Measurements from ENCODE around the gene STK38.
"Not testable (repeated sequence)": the region's sequence is repeated elsewhere in the genome, so short reads cannot be mapped to it uniquely, and the experiment has no call there.

Gene STK38

GRCh38 chr6:36578431-36578830 lies 31.2 kb upstream of the STK38 start:
- peaks cover 4 to 7% of the 10 kb centered on the region in 2 donors for H3K4me1 ChIP-seq (ENCODE audit: control insufficient read depth in 1 of 2, insufficient read depth in 2 of 2, low read length in 2 of 2)
- no peaks in the 10 kb centered on the region for H3K27me3 ChIP-seq (ENCODE audit: low read depth, low read length)
- no peaks in the 10 kb centered on the region for H3K36me3 ChIP-seq (ENCODE audit: control insufficient read depth in 1 of 2, insufficient read depth in 2 of 2, low read length in 2 of 2)
- H3K4me3 ChIP-seq (ENCODE audit: low read depth in 1 of 2, low read length in 2 of 2): no peak overlapping the region
- no peaks in the 10 kb centered on the region for H3K9me3 ChIP-seq (ENCODE audit: control insufficient read depth in 1 of 2, low read length in 2 of 2)
- H3K27ac ChIP-seq (ENCODE audit: low read length): no peak overlapping the region

- H3K27me3 ChIP-seq (ENCODE audit: low read depth, low read length): no peaks in the 10 kb centered on the region
- H3K4me1 ChIP-seq (ENCODE audit: control insufficient read depth in 1 of 2, insufficient read depth in 2 of 2, low read length in 2 of 2): peaks cover 4 to 7% of the 10 kb centered on the region in 2 donors
- no peaks in the 10 kb centered on the region for H3K36me3 ChIP-seq (ENCODE audit: control insufficient read depth in 1 of 2, insufficient read depth in 2 of 2, low read length in 2 of 2)
- no peaks in the 10 kb centered on the region for H3K9me3 ChIP-seq (ENCODE audit: control insufficient read depth in 1 of 2, low read length in 2 of 2)
- H3K4me3 ChIP-seq (ENCODE audit: low read depth in 1 of 2, low read length in 2 of 2): no peak overlapping the region
- H3K27ac ChIP-seq (ENCODE audit: low read length): no peak overlapping the region
Observed at GRCh38 chr6:36578030-36578429, 30.8 kb upstream of the STK38 start.

GRCh38 chr6:36577301-36577700 lies 30.0 kb upstream of the STK38 start:
- H3K36me3 ChIP-seq (ENCODE audit: control insufficient read depth in 1 of 2, insufficient read depth in 2 of 2, low read length in 2 of 2): no peaks in the 10 kb centered on the region
- no peaks in the 10 kb centered on the region for H3K27me3 ChIP-seq (ENCODE audit: low read depth, low read length)
- H3K4me3 ChIP-seq (ENCODE audit: low read depth in 1 of 2, low read length in 2 of 2): no peak overlapping the region
- peaks cover 4 to 7% of the 10 kb centered on the region in 2 donors for H3K4me1 ChIP-seq (ENCODE audit: control insufficient read depth in 1 of 2, insufficient read depth in 2 of 2, low read length in 2 of 2)
- H3K27ac ChIP-seq (ENCODE audit: low read length): no peak overlapping the region
- H3K9me3 ChIP-seq (ENCODE audit: control insufficient read depth in 1 of 2, low read length in 2 of 2): no peaks in the 10 kb centered on the region

- H3K4me3 ChIP-seq (ENCODE audit: low read depth in 1 of 2, low read length in 2 of 2): no peak overlapping the region
- peaks cover 4 to 7% of the 10 kb centered on the region in 2 donors for H3K4me1 ChIP-seq (ENCODE audit: control insufficient read depth in 1 of 2, insufficient read depth in 2 of 2, low read length in 2 of 2)
- H3K9me3 ChIP-seq (ENCODE audit: control insufficient read depth in 1 of 2, low read length in 2 of 2): no peaks in the 10 kb centered on the region
- H3K27me3 ChIP-seq (ENCODE audit: low read depth, low read length): no peaks in the 10 kb centered on the region
- no peak overlapping the region for H3K27ac ChIP-seq (ENCODE audit: low read length)
- no peaks in the 10 kb centered on the region for H3K36me3 ChIP-seq (ENCODE audit: control insufficient read depth in 1 of 2, insufficient read depth in 2 of 2, low read length in 2 of 2)
Observed at GRCh38 chr6:36576578-36576977, 29.3 kb upstream of the STK38 start.

GRCh38 chr6:36574679-36575078 lies 27.4 kb upstream of the STK38 start:
- peaks cover 3 to 5% of the 10 kb centered on the region in 2 donors for H3K4me1 ChIP-seq (ENCODE audit: control insufficient read depth in 1 of 2, insufficient read depth in 2 of 2, low read length in 2 of 2)
- no peaks in the 10 kb centered on the region for H3K36me3 ChIP-seq (ENCODE audit: control insufficient read depth in 1 of 2, insufficient read depth in 2 of 2, low read length in 2 of 2)
- no peak overlapping the region for H3K4me3 ChIP-seq (ENCODE audit: low read depth in 1 of 2, low read length in 2 of 2)
- no peak overlapping the region for H3K27ac ChIP-seq (ENCODE audit: low read length)
- H3K27me3 ChIP-seq (ENCODE audit: low read depth, low read length): no peaks in the 10 kb centered on the region
- no peaks in the 10 kb centered on the region for H3K9me3 ChIP-seq (ENCODE audit: control insufficient read depth in 1 of 2, low read length in 2 of 2)

- not testable (repeated sequence) for H3K9me3 ChIP-seq (ENCODE audit: control insufficient read depth in 1 of 2, low read length in 2 of 2); H3K36me3 ChIP-seq (ENCODE audit: control insufficient read depth in 1 of 2, insufficient read depth in 2 of 2, low read length in 2 of 2); H3K4me1 ChIP-seq (ENCODE audit: control insufficient read depth in 1 of 2, insufficient read depth in 2 of 2, low read length in 2 of 2); H3K27me3 ChIP-seq (ENCODE audit: low read depth, low read length); H3K4me3 ChIP-seq (ENCODE audit: low read depth in 1 of 2, low read length in 2 of 2); H3K27ac ChIP-seq (ENCODE audit: low read length)
Observed at GRCh38 chr6:36572353-36573311, 25.4 kb upstream of the STK38 start.

GRCh38 chr6:36571122-36572043 lies 24.1 kb upstream of the STK38 start:
- Histone ChIP-seq H3K27ac (ENCODE audit: low read length) (no peak overlapping the region), H3K4me1 (ENCODE audit: control insufficient read depth in 1 of 2, insufficient read depth in 2 of 2, low read length in 2 of 2) (no peaks in the 10 kb centered on the region), H3K27me3 (ENCODE audit: low read depth, low read length) (no peaks in the 10 kb centered on the region), H3K36me3 (ENCODE audit: control insufficient read depth in 1 of 2, insufficient read depth in 2 of 2, low read length in 2 of 2) (no peaks in the 10 kb centered on the region), H3K9me3 (ENCODE audit: control insufficient read depth in 1 of 2, low read length in 2 of 2) (no peaks in the 10 kb centered on the region), H3K4me3 (ENCODE audit: low read depth in 1 of 2, low read length in 2 of 2) (no peak overlapping the region)

GRCh38 chr6:36570264-36570663 lies 23.0 kb upstream of the STK38 start:
- no peaks in the 10 kb centered on the region for H3K9me3 ChIP-seq (ENCODE audit: control insufficient read depth in 1 of 2, low read length in 2 of 2)
- no peaks in the 10 kb centered on the region for H3K36me3 ChIP-seq (ENCODE audit: control insufficient read depth in 1 of 2, insufficient read depth in 2 of 2, low read length in 2 of 2)
- no peak overlapping the region for H3K4me3 ChIP-seq (ENCODE audit: low read depth in 1 of 2, low read length in 2 of 2)
- H3K4me1 ChIP-seq (ENCODE audit: control insufficient read depth in 1 of 2, insufficient read depth in 2 of 2, low read length in 2 of 2): no peaks in the 10 kb centered on the region
- H3K27me3 ChIP-seq (ENCODE audit: low read depth, low read length): no peaks in the 10 kb centered on the region
- no peak overlapping the region for H3K27ac ChIP-seq (ENCODE audit: low read length)

GRCh38 chr6:36566418-36566905 lies 19.2 kb upstream of the STK38 start:
- Histone ChIP-seq H3K4me1 (ENCODE audit: control insufficient read depth in 1 of 2, insufficient read depth in 2 of 2, low read length in 2 of 2) (no peaks in the 10 kb centered on the region), H3K27me3 (ENCODE audit: low read depth, low read length) (no peaks in the 10 kb centered on the region), H3K4me3 (ENCODE audit: low read depth in 1 of 2, low read length in 2 of 2) (no peak overlapping the region), H3K36me3 (ENCODE audit: control insufficient read depth in 1 of 2, insufficient read depth in 2 of 2, low read length in 2 of 2) (no peaks in the 10 kb centered on the region), H3K9me3 (ENCODE audit: control insufficient read depth in 1 of 2, low read length in 2 of 2) (no peaks in the 10 kb centered on the region), H3K27ac (ENCODE audit: low read length) (no peak overlapping the region)

GRCh38 chr6:36563928-36564284 lies 16.6 kb upstream of the STK38 start:
- no peaks in the 10 kb centered on the region for H3K4me1 ChIP-seq (ENCODE audit: control insufficient read depth in 1 of 2, insufficient read depth in 2 of 2, low read length in 2 of 2)
- H3K27ac ChIP-seq (ENCODE audit: low read length): no peak overlapping the region
- no peaks in the 10 kb centered on the region for H3K27me3 ChIP-seq (ENCODE audit: low read depth, low read length)
- no peak overlapping the region for H3K4me3 ChIP-seq (ENCODE audit: low read depth in 1 of 2, low read length in 2 of 2)
- no peaks in the 10 kb centered on the region for H3K9me3 ChIP-seq (ENCODE audit: control insufficient read depth in 1 of 2, low read length in 2 of 2)
- no peaks in the 10 kb centered on the region for H3K36me3 ChIP-seq (ENCODE audit: control insufficient read depth in 1 of 2, insufficient read depth in 2 of 2, low read length in 2 of 2)

- Histone ChIP-seq H3K4me1 (ENCODE audit: control insufficient read depth in 1 of 2, insufficient read depth in 2 of 2, low read length in 2 of 2) (no peaks in the 10 kb centered on the region), H3K4me3 (ENCODE audit: low read depth in 1 of 2, low read length in 2 of 2) (no peak overlapping the region), H3K9me3 (ENCODE audit: control insufficient read depth in 1 of 2, low read length in 2 of 2) (no peaks in the 10 kb centered on the region)
Observed at GRCh38 chr6:36563237-36563927, 16.1 kb upstream of the STK38 start.

More at GRCh38 chr6:36563237-36563927, 16.1 kb upstream of the STK38 start:
- Histone ChIP-seq H3K27ac (ENCODE audit: low read length) (no peak overlapping the region), H3K27me3 (ENCODE audit: low read depth, low read length) (no peaks in the 10 kb centered on the region), H3K36me3 (ENCODE audit: control insufficient read depth in 1 of 2, insufficient read depth in 2 of 2, low read length in 2 of 2) (no peaks in the 10 kb centered on the region)

Measured in muscle layer of duodenum (tissue), 2 donors.